ENCODE results near the gene CHKA. TPM values are rescaled to one million over a fixed set of nuclear protein-coding genes. Genes with fewer than 3 reads are reported as not detected.

CHKA gene
- polyA plus RNA-seq, 1 of the 3 experiments (the other 2 are of a cell fraction), result 12.3 TPM

DNA sequence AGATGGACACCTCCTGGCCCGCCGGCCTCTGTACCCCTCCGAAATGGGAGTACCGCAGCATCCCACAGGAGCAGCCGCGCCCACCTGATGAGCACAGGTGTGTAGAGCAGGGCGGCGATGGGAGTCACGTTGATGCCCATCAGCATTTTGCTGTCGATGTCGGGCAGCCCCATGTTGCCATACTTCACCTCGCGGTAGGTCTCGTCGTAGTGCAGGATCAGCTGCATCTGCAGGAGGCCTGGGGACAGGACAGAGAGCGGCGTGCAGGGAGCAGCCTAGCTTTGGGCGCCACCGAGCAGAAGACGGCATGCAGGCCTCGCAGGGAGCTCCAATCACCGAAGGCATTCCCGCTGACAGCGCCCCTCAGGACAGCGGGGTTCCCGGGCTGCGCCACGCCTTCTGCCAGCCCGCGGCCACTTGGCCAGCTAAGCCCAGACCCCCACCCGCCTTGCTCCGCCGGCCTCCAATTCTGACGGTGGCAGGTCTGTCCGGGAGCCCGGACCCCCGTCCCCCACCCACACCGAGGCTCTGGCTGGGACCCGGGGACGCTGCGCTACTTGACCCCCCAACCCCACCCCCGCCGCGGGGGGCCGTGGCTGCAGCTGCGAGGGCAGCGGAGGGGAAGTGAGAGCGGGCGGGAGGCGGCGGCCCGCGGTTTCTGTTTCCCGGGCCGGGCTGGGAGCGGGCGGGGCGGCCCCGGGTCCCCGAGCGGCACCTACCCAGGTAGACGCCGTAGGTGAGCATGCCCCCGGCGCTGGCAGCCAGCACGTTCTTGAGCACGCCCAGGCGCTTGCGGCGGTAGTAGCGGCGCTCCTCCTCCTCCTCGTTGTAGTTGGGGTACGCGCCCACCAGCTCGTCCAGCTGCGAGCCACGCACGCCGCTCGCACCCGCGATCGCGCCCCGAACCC lies 118.0 kb downstream of the CHKA start:
- H3K4me1 ChIP-seq (ENCODE audit: control insufficient read depth in 1 of 2, insufficient read depth in 2 of 2, low read depth in 1 of 2, low read length in 1 of 2), result peaks cover 0 to 13% of the 10 kb centered on the region in 2 experiments; a peak in 1 of 4 replicates
- no peaks in the 10 kb centered on the region for H3K9me3 ChIP-seq
- POLR2A ChIA-PET, result no interaction called here
- TF ChIP-seq, protein P1, sequence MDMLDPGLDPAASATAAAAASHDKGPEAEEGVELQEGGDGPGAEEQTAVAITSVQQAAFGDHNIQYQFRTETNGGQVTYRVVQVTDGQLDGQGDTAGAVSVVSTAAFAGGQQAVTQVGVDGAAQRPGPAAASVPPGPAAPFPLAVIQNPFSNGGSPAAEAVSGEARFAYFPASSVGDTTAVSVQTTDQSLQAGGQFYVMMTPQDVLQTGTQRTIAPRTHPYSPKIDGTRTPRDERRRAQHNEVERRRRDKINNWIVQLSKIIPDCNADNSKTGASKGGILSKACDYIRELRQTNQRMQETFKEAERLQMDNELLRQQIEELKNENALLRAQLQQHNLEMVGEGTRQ (IDR thresholded peaks at IDR 0.05; ENCODE audit: borderline replicate concordance, low read depth, low read length), result no peak
- TF ChIP-seq, protein P2, sequence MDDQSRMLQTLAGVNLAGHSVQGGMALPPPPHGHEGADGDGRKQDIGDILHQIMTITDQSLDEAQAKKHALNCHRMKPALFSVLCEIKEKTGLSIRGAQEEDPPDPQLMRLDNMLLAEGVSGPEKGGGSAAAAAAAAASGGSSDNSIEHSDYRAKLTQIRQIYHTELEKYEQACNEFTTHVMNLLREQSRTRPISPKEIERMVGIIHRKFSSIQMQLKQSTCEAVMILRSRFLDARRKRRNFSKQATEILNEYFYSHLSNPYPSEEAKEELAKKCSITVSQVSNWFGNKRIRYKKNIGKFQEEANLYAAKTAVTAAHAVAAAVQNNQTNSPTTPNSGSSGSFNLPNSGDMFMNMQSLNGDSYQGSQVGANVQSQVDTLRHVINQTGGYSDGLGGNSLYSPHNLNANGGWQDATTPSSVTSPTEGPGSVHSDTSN (IDR thresholded peaks at IDR 0.05), result no peak
- TF ChIP-seq JUND (IDR thresholded peaks at IDR 0.05), result no peak
- TF ChIP-seq YY1 (IDR thresholded peaks at IDR 0.05; ENCODE audit: low read depth), result no peak
- TF ChIP-seq EP300 (IDR thresholded peaks at IDR 0.05; ENCODE audit: borderline replicate concordance in 1 of 2, low read depth in 1 of 2, low read length in 1 of 2), result no peak
- TF ChIP-seq RXRA (IDR thresholded peaks at IDR 0.05; ENCODE audit: borderline replicate concordance, low read depth), result no peak
- no peak for TF ChIP-seq TCF12 (IDR thresholded peaks at IDR 0.05)
- TF ChIP-seq EZH2phosphoT487 (IDR thresholded peaks at IDR 0.05; ENCODE audit: borderline replicate concordance, low read depth), result no peak
- TF ChIP-seq, protein P3, sequence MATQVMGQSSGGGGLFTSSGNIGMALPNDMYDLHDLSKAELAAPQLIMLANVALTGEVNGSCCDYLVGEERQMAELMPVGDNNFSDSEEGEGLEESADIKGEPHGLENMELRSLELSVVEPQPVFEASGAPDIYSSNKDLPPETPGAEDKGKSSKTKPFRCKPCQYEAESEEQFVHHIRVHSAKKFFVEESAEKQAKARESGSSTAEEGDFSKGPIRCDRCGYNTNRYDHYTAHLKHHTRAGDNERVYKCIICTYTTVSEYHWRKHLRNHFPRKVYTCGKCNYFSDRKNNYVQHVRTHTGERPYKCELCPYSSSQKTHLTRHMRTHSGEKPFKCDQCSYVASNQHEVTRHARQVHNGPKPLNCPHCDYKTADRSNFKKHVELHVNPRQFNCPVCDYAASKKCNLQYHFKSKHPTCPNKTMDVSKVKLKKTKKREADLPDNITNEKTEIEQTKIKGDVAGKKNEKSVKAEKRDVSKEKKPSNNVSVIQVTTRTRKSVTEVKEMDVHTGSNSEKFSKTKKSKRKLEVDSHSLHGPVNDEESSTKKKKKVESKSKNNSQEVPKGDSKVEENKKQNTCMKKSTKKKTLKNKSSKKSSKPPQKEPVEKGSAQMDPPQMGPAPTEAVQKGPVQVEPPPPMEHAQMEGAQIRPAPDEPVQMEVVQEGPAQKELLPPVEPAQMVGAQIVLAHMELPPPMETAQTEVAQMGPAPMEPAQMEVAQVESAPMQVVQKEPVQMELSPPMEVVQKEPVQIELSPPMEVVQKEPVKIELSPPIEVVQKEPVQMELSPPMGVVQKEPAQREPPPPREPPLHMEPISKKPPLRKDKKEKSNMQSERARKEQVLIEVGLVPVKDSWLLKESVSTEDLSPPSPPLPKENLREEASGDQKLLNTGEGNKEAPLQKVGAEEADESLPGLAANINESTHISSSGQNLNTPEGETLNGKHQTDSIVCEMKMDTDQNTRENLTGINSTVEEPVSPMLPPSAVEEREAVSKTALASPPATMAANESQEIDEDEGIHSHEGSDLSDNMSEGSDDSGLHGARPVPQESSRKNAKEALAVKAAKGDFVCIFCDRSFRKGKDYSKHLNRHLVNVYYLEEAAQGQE (IDR thresholded peaks at IDR 0.05; ENCODE audit: low read depth, low read length), result no peak
- no peak for TF ChIP-seq RAD21 (IDR thresholded peaks at IDR 0.05; ENCODE audit: low read length)
- TF ChIP-seq, protein P4, sequence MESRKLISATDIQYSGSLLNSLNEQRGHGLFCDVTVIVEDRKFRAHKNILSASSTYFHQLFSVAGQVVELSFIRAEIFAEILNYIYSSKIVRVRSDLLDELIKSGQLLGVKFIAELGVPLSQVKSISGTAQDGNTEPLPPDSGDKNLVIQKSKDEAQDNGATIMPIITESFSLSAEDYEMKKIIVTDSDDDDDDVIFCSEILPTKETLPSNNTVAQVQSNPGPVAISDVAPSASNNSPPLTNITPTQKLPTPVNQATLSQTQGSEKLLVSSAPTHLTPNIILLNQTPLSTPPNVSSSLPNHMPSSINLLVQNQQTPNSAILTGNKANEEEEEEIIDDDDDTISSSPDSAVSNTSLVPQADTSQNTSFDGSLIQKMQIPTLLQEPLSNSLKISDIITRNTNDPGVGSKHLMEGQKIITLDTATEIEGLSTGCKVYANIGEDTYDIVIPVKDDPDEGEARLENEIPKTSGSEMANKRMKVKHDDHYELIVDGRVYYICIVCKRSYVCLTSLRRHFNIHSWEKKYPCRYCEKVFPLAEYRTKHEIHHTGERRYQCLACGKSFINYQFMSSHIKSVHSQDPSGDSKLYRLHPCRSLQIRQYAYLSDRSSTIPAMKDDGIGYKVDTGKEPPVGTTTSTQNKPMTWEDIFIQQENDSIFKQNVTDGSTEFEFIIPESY (IDR thresholded peaks at IDR 0.05; ENCODE audit: borderline replicate concordance, low read depth), result no peak
- TF ChIP-seq MEF2A (IDR thresholded peaks at IDR 0.05; ENCODE audit: borderline replicate concordance, low read depth), result no peak
- WGBS (ENCODE audit: low lambda C conversion rate), result 82% methylated on average over 20 of the region's 86 CpGs
- DNase-seq, result peak; percentile 70
- H2AFZ ChIP-seq (ENCODE audit: low read depth), result no peak overlapping the region
- no peaks in the 10 kb centered on the region for H3K9me2 ChIP-seq
- peak overlapping the region; percentile 77; the same call in 1 of the 2 replicates for H3K4me2 ChIP-seq
- H3K9ac ChIP-seq, result no peak overlapping the region
- no peak overlapping the region for H3K27ac ChIP-seq (ENCODE audit: low read depth in 2 of 2, low read length in 1 of 2)
- no peaks in the 10 kb centered on the region for H3K36me3 ChIP-seq (replicated peaks in 1 of 2; ENCODE audit: control insufficient read depth in 1 of 2, insufficient read depth in 2 of 2, low read length in 1 of 2)
- no peaks in the 10 kb centered on the region for H3K79me2 ChIP-seq (ENCODE audit: insufficient read depth)
- peaks cover 3% of the 10 kb centered on the region for H3F3A ChIP-seq (replicated peaks; ENCODE audit: insufficient read depth)
- peak overlapping the region; percentile 62 to 68 for H3K4me3 ChIP-seq (ENCODE audit: low read depth in 2 of 2, low read length in 1 of 2)
- CTCF ChIA-PET, result interaction anchor here (0.9 to 2.3 kb wide), 2 partner anchors 10 to 13 kb away, joined by 3 to 12 read pairs; no protein-coding TSS in a partner anchor
- H3K27me3 ChIP-seq (ENCODE audit: insufficient read depth), result no peaks in the 10 kb centered on the region
- H4K20me1 ChIP-seq (ENCODE audit: insufficient read depth), result no peaks in the 10 kb centered on the region

Small RNA genes within 50 kb of the gene (small RNA-seq; reads per million reads assigned to genes)
- 0 reads per million in 7 experiments for gene MIR6753

Other genes with a start within 250 kb of the CHKA start
- 28.9 and 30.9 TPM in 2 replicates for gene UNC93B1, start 117.3 kb downstream of the CHKA start, polyA plus RNA-seq (2012; rRNA removed)
- gene ALDH3B1, start 111.1 kb downstream of the CHKA start, polyA plus RNA-seq (2012; rRNA removed), result 14.9 and 15.9 TPM in 2 replicates
- 87.2 and 123 TPM in 2 replicates for gene NDUFS8, start 90.7 kb downstream of the CHKA start, polyA plus RNA-seq (2012; rRNA removed)
- gene TCIRG1, start 82.4 kb downstream of the CHKA start, polyA plus RNA-seq (2012; rRNA removed), result 0.58 and 0.73 TPM in 2 replicates
- 8.4 and 10.4 TPM in 2 replicates for gene KMT5B, start 91.9 kb upstream of the CHKA start, polyA plus RNA-seq (2012; rRNA removed)
- gene C11orf24, start 150.6 kb upstream of the CHKA start, polyA plus RNA-seq (2012; rRNA removed), result 50.9 and 52.1 TPM in 2 replicates
- gene LRP5, start 191.2 kb upstream of the CHKA start, polyA plus RNA-seq (2012; rRNA removed), result 10.2 and 15.0 TPM in 2 replicates

All from SK-N-SH (cell line).